H1 (cell line): ENCODE measurements around the gene SMARCC1. TPM values are rescaled to one million over a fixed set of nuclear protein-coding genes. Genes with fewer than 3 reads are reported as not detected.

ENCODE experiments used
- CTCF ChIA-PET: fragments of 300-600 bp; sonication (Branson Sonifier 250); formaldehyde crosslinking; loops from one replicate; lab custom pipeline; 2021; ENCODE audit not compliant: partially characterized antibody; lab: Charles Lee
- POLR2A ChIA-PET: fragments of 300-600 bp; sonication (Branson Sonifier 250); formaldehyde crosslinking; loops from one replicate; lab custom pipeline; 2021; ENCODE audit warnings: inconsistent platforms; ENCODE audit not compliant: partially characterized antibody; lab: Charles Lee
- DNase-seq, 2 experiments: peaks; one replicate each; pipeline versions ENCODE4 v3.0.0 to v3.0.0-alpha.2; 2010 to 2022; ENCODE audit warnings: low spot score in 2 of 2, low read depth in 1 of 2, mixed read lengths in 1 of 2
- FAIRE-seq: peaks from 2 replicates; lab custom pipeline; 2011; peaks lifted over from hg19 to GRCh38; lab: Jason Lieb, UNC
- H2AFZ ChIP-seq: 2 replicates; pipeline ENCODE4 v1.8.1; 2012; ENCODE audit warnings: low read length, inconsistent platforms
- H2AK5ac ChIP-seq: 2 replicates; pipeline ENCODE4 v1.6.1; 2013; ENCODE audit warnings: low read depth, low read length
- H2BK120ac ChIP-seq: replicated peaks from 2 replicates; pipeline ENCODE3; 2013; ENCODE audit warnings: low read depth, low read length, inconsistent platforms
- H2BK12ac ChIP-seq: 2 replicates; pipeline ENCODE4 v1.6.1; 2013; ENCODE audit warnings: low read depth, low read length
- H2BK15ac ChIP-seq: 2 replicates; pipeline ENCODE4 v1.6.1; 2013; ENCODE audit warnings: low read length
- H2BK20ac ChIP-seq: 2 replicates; pipeline ENCODE4 v1.6.1; 2013; ENCODE audit warnings: low read length
- H2BK5ac ChIP-seq: 2 replicates; pipeline ENCODE4 v1.6.1; 2013; ENCODE audit warnings: low read depth, low read length
- H3K14ac ChIP-seq: 2 replicates; pipeline ENCODE4 v1.6.1; 2013; ENCODE audit warnings: inconsistent platforms; ENCODE audit not compliant: insufficient read length
- H3K18ac ChIP-seq: 2 replicates; pipeline ENCODE4 v1.6.1; 2013; ENCODE audit warnings: low read length; ENCODE audit errors: extremely low read depth
- H3K23ac ChIP-seq: 2 replicates; pipeline ENCODE4 v1.6.1; 2013; ENCODE audit warnings: inconsistent platforms; ENCODE audit not compliant: insufficient read length
- H3K23me2 ChIP-seq: 2 replicates; pipeline ENCODE4 v1.6.1; 2013; ENCODE audit warnings: low read depth, low read length
- H3K27ac ChIP-seq: 2 replicates; pipeline ENCODE4 v1.6.1; 2011; ENCODE audit warnings: low read depth, low read length, inconsistent platforms
- H3K27me3 ChIP-seq, 4 experiments: replicated peaks in 1 of 4; 1 replicate in 1 of 4; 2 replicates in 3 of 4; pipeline versions ENCODE4 v1.6.1 to v1.8.1; 2011 to 2013; ENCODE audit warnings: low read length in 3 of 4, mild to moderate bottlenecking in 3 of 4, inconsistent platforms in 2 of 4, mixed read lengths in 2 of 4, moderate library complexity in 1 of 4; ENCODE audit not compliant: control insufficient read depth in 3 of 4, insufficient read depth in 3 of 4; ENCODE audit errors: extremely low read depth in 1 of 4
- H3K36me3 ChIP-seq, 4 experiments: 2 replicates each; pipeline versions ENCODE4 v1.6.1 to v1.8.1; 2011 to 2013; ENCODE audit warnings: mild to moderate bottlenecking in 4 of 4, low read length in 3 of 4, moderate library complexity in 2 of 4, control low read depth in 1 of 4, inconsistent platforms in 1 of 4; ENCODE audit not compliant: insufficient read depth in 4 of 4, control insufficient read depth in 2 of 4
- H3K4ac ChIP-seq: replicated peaks from 2 replicates; pipeline ENCODE3; 2013; ENCODE audit warnings: low read length, low read depth, mixed read lengths, inconsistent platforms; ENCODE audit not compliant: insufficient read length
- H3K4me1 ChIP-seq, 4 experiments: replicated peaks in 1 of 4; 1 replicate in 1 of 4; 2 replicates in 3 of 4; pipeline versions ENCODE4 v1.6.1 to v1.8.1; 2011 to 2013; ENCODE audit warnings: low read length in 3 of 4, inconsistent platforms in 2 of 4, mixed read lengths in 1 of 4; ENCODE audit not compliant: insufficient read depth in 4 of 4, control insufficient read depth in 3 of 4
- H3K4me2 ChIP-seq, 2 experiments: 2 replicates each; pipeline versions ENCODE4 v1.6.1 to v1.8.1; 2011 to 2013; ENCODE audit warnings: low read depth in 2 of 2, low read length in 2 of 2, control low read depth in 1 of 2, inconsistent platforms in 1 of 2, mild to moderate bottlenecking in 1 of 2; ENCODE audit not compliant: insufficient read depth in 1 of 2
- H3K4me3 ChIP-seq, 4 experiments: fragments of 200-600, 300-600 bp in 1 of 4; sonication (generic), shearing (Covaris generic), sonication (Bioruptor Twin) in 1 of 4; 2 replicates each; pipeline versions ENCODE4 v1.5.1 to v1.8.1; 2011 to 2016; ENCODE audit warnings: low read length in 4 of 4, low read depth in 3 of 4, control low read depth in 2 of 4, inconsistent platforms in 2 of 4, mild to moderate bottlenecking in 2 of 4, mixed read lengths in 1 of 4, moderate library complexity in 1 of 4; ENCODE audit not compliant: insufficient read depth in 2 of 4; ENCODE audit errors: extremely low read depth in 1 of 4
- H3K56ac ChIP-seq: replicated peaks from 2 replicates; pipeline ENCODE3; 2013; ENCODE audit warnings: low read depth, mild to moderate bottlenecking, mixed read lengths, low read length, inconsistent platforms; ENCODE audit not compliant: insufficient read length
- H3K79me1 ChIP-seq: 2 replicates; pipeline ENCODE4 v1.6.1; 2013; ENCODE audit warnings: low read depth, low read length, control low read depth
- H3K79me2 ChIP-seq, 2 experiments: 2 replicates each; pipeline versions ENCODE4 v1.6.1 to v1.8.1; 2012 to 2013; ENCODE audit warnings: low read length in 2 of 2, mild to moderate bottlenecking in 2 of 2, inconsistent platforms in 1 of 2; ENCODE audit not compliant: insufficient read depth in 2 of 2, control insufficient read depth in 1 of 2
- H3K9ac ChIP-seq, 4 experiments: replicated peaks in 1 of 4; 1 replicate in 1 of 4; 2 replicates in 3 of 4; pipeline versions ENCODE4 v1.6.1 to v1.8.1; 2011 to 2013; ENCODE audit warnings: low read depth in 3 of 4, low read length in 3 of 4, control low read depth in 2 of 4, mild to moderate bottlenecking in 2 of 4, moderate library complexity in 2 of 4, inconsistent platforms in 1 of 4; ENCODE audit errors: extremely low read depth in 1 of 4
- H3K9me3 ChIP-seq, 2 experiments: 2 replicates each; pipeline versions ENCODE4 v1.6.1 to v1.8.1; 2012 to 2013; ENCODE audit warnings: mild to moderate bottlenecking in 2 of 2, moderate library complexity in 2 of 2, control low read depth in 1 of 2, inconsistent platforms in 1 of 2, low read depth in 1 of 2, low read length in 1 of 2, mixed read lengths in 1 of 2; ENCODE audit not compliant: insufficient read depth in 2 of 2
- H4K20me1 ChIP-seq, 2 experiments: replicated peaks in 1 of 2; 2 replicates each; pipeline versions ENCODE3 to v1.8.1; 2011 to 2013; ENCODE audit warnings: inconsistent platforms in 2 of 2, low read length in 2 of 2, mild to moderate bottlenecking in 1 of 2; ENCODE audit not compliant: insufficient read depth in 2 of 2, control insufficient read depth in 1 of 2
- H4K5ac ChIP-seq: 2 replicates; pipeline ENCODE4 v1.6.1; 2013; ENCODE audit warnings: low read length, low read depth, mixed read lengths, inconsistent platforms; ENCODE audit not compliant: insufficient read length
- H4K8ac ChIP-seq: 2 replicates; pipeline ENCODE4 v1.8.0; 2013; ENCODE audit warnings: mild to moderate bottlenecking, moderate library complexity, low read length, inconsistent platforms; ENCODE audit not compliant: insufficient read depth; ENCODE audit errors: extremely low read depth
- H4K91ac ChIP-seq: replicated peaks from 2 replicates; pipeline ENCODE3; 2013; ENCODE audit warnings: low read length, mixed read lengths, inconsistent platforms; ENCODE audit not compliant: insufficient read length
- ASH2L ChIP-seq: fragments of 200-600, 300-600 bp; sonication (generic); IDR thresholded peaks from one replicate; pipeline ENCODE4 v1.7.1; 2017; ENCODE audit warnings: low read length
- ATF2 ChIP-seq: IDR thresholded peaks from 2 replicates; pipeline ENCODE4 v1.6.1; 2012; ENCODE audit warnings: low read length, inconsistent platforms
- CREB1 ChIP-seq: IDR thresholded peaks from 2 replicates; pipeline ENCODE4 v1.6.1; 2012; ENCODE audit warnings: inconsistent platforms
- POLR2A ChIP-seq, 2 experiments: IDR thresholded peaks; 1 replicate in 1 of 2; 2 replicates in 1 of 2; pipeline ENCODE4 v1.6.1; 2011; ENCODE audit warnings: low read depth in 2 of 2, low read length in 2 of 2, mild to moderate bottlenecking in 2 of 2; ENCODE audit errors: control extremely low read depth in 1 of 2
- WGBS, 2 experiments: shearing (Covaris generic) in 1 of 2; methylation state at CpG; one replicate each; pipeline versions ENCODE4 v1.1.6 to v1.1.7; 2013 to 2015; ENCODE audit warnings: low lambda C conversion rate in 2 of 2, mixed read lengths in 2 of 2, inconsistent platforms in 1 of 2, low coverage in 1 of 2, missing lambda C conversion rate in 1 of 2; ENCODE audit not compliant: insufficient replicate concordance in 2 of 2, insufficient coverage in 1 of 2, insufficient read length in 1 of 2; ENCODE audit errors: extremely low coverage in 1 of 2, missing lambda C conversion rate in 1 of 2; 5-methylcytosine and 5-hydroxymethylcytosine counted together
- polyA plus RNA-seq, 7 experiments: library from polyadenylated mRNA; depleted of rRNA in 3 of 7; stranded (reverse) in 5 of 7; unstranded in 2 of 7; fragments of >200 nt in 5 of 7; fragments of 200-250 nt in 2 of 7; gene quantifications; 1 replicate in 5 of 7; 2 replicates in 1 of 7; 4 replicates in 1 of 7; pipeline versions ENCODE4 v1.2.1 to v1.2.3, GENCODE V29; 2011 to 2013; ENCODE audit warnings: missing spikeins in 2 of 7, mixed read lengths in 2 of 7
- total RNA-seq: library from RNA; stranded (reverse); fragmentation: NEBNext Ultra II Directional; extraction: Animal tissue kit (Norgen Biotek cat#: 25700); gene quantifications from 2 replicates; pipeline ENCODE4 v1.2.1, GENCODE V29; 2021

The SMARCC1 gene
- total and polyA plus RNA-seq, 2 of the 8 experiments (the other 6 are each of a cell fraction or from before 2014, with no cell fraction given) = 64.1 to 335 TPM

- Histone ChIP-seq H4K5ac (no peak overlapping the region), H2BK20ac (no peak overlapping the region), H3K4me3 (no peak overlapping the region), H4K91ac (no peak overlapping the region), H3K56ac (no peak overlapping the region), H4K20me1 (peaks cover 9 to 11% of the 10 kb centered on the region in 2 experiments), H3K23ac (no peak overlapping the region), H3K18ac (no peak overlapping the region), H2BK15ac (no peak overlapping the region), H2AK5ac (no peak overlapping the region), H2BK5ac (no peak overlapping the region), H3K27me3 (no peaks in the 10 kb centered on the region), H3K4me2 (no peak overlapping the region), H3K4me1 (no peaks in the 10 kb centered on the region), H3K9ac (no peak overlapping the region), H2BK12ac (no peak overlapping the region), H2AFZ (no peak overlapping the region), H4K8ac (no peak overlapping the region), H3K23me2 (no peaks in the 10 kb centered on the region), H3K79me2 (peaks cover 60 to 97% of the 10 kb centered on the region in 2 experiments), H3K36me3 (peaks cover 6 to 41% (median 20%) of the 10 kb centered on the region in 4 experiments), H2BK120ac (no peak overlapping the region), H3K27ac (no peak overlapping the region), H3K79me1 (no peaks in the 10 kb centered on the region), H3K14ac (no peak overlapping the region), H3K9me3 (no peaks in the 10 kb centered on the region), H3K4ac (no peak overlapping the region)
- CTCF ChIA-PET = interaction anchor here (0.7 to 1.8 kb wide), 3 partner anchors 11 to 386 kb away, joined by 3 to 4 read pairs (median 3); no protein-coding TSS in a partner anchor
- DNase-seq = no peak
- 95% methylated on average over 8 of the region's 8 CpGs; no CpG with 5 or more reads in 1 of the 2 experiments for WGBS, 2 experiments
- FAIRE-seq = no peak
- POLR2A ChIA-PET = interaction anchor here (0.6 to 2.2 kb wide), 5 partner anchors 8 to 92 kb away, joined by 3 to 6 read pairs (median 3); no protein-coding TSS in a partner anchor
- TF ChIP-seq ASH2L = no peak
- 0 out of 3 replicates have a peak, but pooled peaks of 1 of the 2 experiments have one; percentile 24 for TF ChIP-seq POLR2A (IDR thresholded peaks at IDR 0.05; ENCODE audit: control extremely low read depth in 1 of 2, low read depth in 2 of 2, low read length in 2 of 2)
- no peak for TF ChIP-seq ATF2
- TF ChIP-seq CREB1 = no peak
Observed at GRCh38 chr3:47772788-47773187, 8.9 kb downstream of the SMARCC1 start.
